SIG-M5 treated with dmso at 0.1 percent for 504 hours (cell line): ENCODE measurements around the gene RNF141.

Experiments
- DNase-seq: peaks from one replicate; lab custom pipeline; 2025; ENCODE audit not compliant: unreplicated experiment; lab: John Stamatoyannopoulos, UW

RNF141 gene

DNA sequence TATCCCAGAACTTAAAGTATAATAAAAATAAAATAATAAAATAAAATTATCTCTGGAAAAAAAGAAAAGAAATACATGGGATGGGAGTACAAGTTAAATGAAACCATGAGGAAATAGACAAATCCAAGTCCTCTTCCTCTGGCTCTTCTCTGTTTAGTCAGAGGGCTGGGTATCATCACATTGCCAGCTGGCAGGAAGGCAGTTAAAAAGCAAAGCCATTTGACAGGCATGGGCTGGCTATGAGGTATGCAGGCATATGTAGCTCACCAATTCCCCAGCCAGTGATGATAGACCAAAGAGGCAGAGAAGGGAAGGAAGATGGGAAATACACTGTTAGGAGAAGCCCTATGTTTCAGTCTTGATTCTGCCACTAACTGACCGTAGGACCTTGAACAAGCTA, 21.0 kb upstream of the RNF141 start:
- no peak for DNase-seq

DNA sequence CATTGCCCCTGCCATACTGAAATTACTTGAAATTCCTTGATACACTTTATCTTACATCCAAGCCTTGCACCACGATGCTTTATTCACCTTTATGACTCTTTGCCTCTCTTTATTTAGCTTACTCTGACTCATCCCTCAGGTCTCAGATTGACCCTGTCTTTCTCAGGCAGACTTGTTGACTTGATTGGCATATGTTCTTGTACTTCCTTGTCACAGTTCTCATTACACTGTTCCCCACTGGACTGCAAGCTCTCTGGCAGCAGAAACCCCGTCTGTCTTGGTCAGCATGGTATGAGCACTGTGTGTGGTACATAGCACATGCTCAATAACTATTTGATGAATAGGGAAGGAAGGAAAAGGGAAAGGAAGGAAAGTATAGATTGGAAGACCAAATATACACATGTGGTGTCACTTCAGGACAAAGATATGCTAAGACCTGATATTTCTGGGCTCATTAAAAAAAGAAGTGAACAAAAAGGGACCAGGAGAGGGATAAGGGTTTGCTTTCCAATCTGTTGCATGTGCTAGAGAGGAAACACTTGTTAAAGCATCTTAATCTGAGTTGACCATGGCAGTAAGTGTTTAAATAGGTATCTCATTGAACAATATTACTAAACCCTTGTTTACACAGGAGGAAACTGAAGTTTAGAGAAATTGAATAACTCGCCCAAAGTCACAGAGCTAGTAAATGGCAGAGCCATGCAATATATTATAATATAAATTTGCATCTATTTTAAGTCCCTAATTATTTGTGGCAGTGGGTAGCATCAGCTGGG, 20.2 kb upstream of the RNF141 start:
- no peak for DNase-seq

DNA sequence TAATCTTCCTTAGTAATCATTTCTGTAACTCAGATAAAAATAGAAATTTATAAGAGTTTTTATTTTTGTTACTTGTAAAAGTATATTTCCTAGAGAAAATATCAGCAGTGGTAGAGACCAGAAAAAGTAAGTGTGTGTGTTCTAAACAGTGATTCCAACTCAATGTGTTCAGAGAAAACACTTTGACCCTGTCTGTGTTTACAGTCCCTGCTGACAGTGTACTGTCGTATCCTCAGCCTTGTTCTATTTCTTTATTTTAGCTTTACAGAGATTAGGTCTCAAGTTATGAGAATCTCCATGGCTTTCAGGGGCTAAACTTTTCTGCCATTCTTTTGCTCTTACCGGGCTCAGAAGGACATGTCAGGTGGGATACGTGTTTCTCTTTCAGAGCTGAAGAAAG, 17.3 kb upstream of the RNF141 start:
- no peak for DNase-seq

DNA sequence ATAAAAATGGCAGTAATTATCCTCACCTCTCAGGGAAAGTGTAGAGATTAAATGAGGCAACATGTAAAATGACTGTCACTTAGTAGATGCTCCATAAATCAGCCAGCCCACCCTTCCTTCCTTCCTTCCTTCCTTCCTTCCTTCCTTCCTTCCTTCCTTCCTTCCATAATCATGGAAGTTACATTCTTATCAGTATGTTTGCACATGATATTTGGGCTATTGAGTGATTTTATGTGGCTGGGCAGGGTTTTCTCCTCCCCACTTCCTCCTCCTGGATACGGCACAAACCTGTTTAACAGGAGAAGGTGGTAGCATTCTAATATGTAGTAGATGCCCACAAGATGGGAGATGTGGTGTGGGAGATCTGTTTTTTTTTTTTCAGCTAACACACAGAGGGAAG, 15.6 kb upstream of the RNF141 start:
- no peak for DNase-seq

DNA sequence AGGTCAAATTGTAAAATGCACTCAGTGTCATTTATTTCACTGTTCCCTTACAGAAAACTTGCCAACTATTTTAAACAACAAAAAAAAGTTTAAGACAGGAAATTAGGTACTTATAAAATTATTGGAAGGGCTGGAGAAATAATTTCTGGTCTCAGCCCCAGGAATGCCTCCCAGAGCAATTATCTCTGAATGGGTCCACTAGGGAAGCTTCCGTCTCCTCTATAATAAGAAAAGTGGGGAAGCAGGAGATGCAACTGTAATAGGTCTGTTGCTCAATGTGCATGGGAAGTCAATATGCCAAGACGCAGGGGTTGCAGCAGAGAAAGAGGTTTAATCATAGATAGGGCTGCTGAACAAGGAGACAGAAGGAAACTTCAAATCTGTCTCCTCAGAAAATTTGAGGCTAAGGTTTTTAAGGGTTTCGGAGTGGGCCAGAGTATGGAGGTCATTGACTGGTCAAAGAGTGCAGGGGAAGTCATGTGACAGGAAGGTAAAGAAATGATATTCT, 10.9 kb upstream of the RNF141 start:
- no peak for DNase-seq

DNA sequence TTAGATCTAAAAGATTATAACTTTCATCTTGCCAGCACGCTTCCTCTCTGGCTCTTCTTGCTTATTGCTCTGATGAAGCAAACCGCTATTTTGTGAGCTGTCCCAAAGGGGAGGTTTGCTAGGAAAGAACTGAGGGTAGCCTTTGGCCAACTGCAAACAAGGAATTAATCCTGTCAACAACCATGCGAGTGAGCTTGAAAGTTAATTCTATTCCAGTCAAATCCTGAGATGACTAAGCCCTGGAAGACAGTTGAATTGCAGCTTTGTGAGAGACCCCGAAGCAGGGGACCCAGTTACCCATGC, 10.3 kb upstream of the RNF141 start:
- no peak for DNase-seq

DNA sequence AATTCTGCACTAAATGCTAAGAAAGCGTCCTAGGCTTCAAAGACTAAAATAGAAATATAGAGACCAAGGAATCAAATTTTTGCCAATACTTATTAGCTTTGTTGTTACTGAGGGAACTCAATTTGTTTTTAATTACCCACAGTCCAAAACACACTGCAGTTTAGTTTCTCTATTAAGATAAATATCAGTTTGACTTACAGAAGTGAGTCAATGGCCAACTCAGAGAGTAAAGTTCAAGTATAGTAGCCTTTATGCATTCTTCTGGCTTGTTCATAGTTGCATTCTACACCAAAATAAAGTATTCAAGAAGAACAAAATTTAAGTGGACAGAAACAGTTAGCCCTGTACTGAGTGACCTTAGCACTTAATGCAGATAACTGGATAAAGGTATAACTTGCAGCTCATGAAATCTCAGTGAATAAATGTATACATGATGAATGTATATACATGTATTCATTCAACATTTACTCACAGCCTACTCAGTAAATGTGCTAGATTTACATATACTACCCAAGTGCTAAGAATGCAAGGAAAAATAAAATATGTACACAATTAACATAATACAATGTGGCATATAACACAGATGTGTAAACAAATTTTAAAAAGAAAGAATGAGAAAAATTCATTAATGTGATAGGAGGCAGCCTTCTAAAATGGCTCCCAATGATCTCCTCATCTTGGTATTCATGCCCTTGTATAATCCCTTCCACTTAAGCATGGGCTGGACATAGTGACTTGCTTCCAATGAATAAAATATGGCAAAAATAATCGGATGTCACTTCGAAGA, 9.7 kb upstream of the RNF141 start:
- no peak for DNase-seq

DNA sequence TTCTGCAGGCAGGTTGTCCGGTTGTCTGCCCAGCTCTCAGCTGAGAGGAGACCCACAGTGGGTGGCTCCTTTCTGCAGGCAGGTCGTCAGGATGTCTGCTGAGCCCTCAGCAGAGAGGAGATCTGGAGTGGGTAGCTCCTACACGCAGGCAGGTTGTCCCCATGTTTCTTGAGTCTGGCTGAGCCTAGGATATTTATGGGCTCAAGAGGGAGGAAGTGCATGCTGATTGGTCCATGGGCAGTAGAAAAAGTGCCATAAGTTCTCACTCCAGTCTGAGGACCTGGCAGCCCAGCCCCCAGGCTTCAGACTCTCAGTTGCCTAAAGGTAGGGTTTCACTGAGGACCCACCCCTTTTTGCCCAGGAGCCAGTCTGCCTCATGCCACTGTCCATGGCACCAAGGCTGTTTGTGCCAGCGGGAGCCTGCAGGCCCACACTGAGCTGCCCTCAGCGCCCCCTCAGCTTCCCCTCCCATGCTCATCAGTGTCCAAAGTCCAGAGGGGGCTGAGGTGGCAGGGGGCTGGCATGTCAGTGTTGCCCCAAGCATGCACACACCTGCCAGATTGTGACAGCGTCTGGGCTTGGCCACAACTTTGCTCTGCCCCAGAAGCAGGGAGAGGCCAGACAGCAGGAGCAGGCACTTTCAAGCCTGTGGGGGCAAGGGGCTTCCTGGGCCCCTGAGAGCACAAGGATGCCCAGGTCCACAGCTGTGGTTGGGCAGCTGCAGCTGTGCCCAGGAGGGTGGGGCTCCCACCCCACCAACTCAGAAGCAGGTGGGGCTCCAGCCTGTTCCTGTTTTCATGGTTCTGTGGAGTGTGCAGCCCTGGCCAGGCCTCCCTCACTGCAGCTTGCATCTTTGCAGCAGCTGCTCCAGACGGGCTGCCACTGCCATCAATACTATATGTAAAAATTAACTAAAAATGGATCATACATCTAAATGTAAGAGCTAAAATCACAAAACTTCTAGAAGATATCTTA, 3.8 kb upstream of the RNF141 start:
- DNase-seq = peak; percentile 10

DNA sequence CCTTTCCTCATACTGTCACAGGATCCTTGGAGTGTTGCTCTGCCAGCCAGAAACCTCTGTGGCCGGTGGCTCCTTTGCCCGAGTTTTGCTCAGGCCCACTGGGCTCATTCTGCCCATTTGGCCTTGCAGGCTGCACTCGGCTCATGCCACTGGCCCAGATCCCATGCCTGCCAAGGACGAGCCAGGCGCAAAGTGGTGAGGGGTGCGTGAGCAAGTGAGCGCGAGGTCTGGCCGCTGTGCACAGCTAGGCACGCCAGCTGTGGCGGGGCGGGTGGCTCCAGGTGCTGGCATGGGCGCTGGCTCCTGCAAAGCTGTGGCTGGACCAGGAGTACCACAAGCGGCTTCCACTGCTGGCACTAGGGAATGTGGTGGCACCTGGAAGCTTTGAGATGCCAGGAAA, 2.8 kb upstream of the RNF141 start:
- no peak for DNase-seq

DNA sequence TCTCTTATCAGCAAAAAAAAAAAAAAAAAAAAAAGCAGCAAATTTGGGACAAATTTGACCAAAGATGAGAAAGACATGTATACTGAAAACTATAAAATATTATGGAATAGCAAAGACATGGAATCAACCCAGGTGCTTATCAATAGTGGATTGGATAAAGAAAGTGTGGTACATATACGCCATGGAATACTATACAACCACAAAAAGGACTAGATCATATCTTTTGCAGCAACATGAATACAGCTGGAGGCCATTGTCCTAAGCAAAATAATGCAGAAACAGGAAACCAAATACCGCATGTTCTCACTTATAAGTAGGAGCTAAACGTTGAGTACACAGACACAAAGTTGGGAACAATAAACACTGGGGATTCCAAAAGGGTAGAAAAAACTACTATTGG, 1.8 kb upstream of the RNF141 start:
- DNase-seq = no peak

DNA sequence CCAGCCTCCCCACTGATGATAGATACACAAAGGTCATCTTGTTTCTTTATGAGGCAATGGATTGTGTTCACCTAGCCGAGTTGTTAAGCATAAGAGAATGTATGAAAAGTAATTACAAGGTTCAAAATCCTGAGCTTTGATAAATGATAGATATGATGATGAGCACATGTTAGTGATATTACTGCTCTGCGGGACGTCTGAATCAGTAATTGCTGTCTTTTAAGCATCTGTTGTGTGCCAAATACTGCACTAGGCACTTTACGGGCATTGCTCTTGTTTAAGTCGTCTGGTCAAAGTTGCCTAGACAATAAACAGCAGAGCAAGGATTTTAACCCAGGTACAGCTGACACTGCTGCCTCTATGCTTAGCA, 559 bp upstream of the RNF141 start:
- DNase-seq = no peak

DNA sequence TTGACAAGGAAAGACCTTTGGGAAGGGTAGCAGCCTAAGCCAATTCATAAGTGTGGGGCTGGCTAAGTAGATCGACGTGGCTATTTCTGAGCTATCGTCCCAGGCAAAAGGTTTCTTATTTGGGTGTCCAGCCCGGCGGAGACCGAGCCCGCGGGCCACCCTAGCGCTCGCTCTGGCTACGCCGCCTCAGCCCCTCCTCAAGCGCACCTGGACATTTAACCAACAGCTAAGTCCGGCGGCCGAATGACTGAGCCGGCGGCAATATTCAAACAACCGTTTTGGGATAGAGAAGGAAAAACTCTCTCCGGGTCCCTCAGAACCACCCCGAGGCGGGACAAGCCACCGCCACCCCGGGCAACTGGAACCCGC, 457 bp downstream of the RNF141 start:
- DNase-seq = no peak

DNA sequence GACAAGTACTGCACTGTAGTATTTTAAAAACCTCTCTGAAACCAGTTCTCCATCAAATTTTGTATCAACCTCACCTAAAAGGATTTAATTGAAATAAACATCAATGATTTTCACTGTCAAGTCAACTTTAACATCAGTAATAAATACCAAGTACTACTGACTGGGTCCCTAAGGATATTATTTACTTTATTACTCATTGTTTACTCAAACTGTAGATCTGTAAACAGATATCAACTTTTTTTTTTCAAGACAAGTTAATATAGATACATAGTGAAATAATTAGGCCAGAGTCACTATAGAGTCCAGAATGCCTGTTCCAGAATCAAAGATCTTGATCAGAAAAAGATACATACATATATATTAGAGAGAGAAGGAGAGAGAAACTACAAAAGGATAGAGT, 1.6 kb downstream of the RNF141 start:
- DNase-seq = no peak

DNA sequence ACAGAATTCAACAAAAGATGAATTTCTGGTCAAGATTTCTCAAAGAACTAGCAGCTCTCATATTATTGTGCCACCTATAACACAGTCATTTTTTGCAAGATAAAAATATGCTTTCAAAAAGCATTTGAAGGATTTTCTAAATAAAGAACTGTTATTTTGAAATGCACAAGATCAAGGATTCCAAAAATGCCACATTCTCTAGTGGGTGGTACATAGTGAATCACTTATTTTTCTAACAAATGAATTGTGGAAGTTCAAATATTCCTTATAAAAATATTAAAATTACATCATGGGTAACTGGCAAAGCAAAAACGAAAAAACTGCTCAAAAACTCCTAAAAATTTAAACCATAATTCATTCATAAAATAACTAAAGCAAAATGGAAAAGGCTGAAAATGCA, 2.1 kb downstream of the RNF141 start:
- no peak for DNase-seq

DNA sequence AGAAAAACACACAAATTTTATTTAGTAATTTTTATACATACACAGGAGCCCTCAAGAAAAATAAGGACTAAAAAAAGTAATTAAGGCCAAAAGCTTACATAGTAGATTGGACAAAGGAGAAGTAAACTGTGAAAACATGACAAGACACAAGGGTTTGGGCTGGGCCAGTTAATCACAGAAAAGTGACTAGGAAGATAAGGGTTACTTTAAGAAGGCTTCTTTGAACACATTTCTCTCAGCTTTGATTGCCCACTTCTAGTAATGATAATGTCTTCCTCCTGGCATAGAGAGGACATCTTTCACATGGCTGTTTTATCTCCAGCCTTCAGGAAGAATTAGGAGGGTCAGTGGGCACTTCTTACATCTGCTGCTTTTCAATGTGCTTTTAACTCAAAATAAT, 3.4 kb downstream of the RNF141 start:
- DNase-seq = no peak

DNA sequence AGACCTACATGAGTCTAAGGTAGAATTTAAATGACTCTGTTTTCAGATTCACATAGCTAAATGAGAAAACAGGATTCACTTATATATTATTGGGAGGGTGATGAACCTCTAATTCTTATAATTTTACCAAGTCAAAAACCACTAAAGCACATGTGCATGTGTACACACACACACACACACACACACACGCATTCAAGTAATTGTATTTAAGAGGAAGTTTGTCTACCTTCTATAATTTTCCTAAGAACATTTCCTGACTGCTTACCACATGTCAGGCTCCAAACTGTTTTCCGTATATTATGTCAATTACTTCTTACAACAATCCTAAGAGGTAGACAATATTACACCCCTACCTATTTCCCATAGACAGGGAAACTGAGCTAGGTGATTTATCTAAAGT, 6.7 kb downstream of the RNF141 start:
- DNase-seq = no peak

DNA sequence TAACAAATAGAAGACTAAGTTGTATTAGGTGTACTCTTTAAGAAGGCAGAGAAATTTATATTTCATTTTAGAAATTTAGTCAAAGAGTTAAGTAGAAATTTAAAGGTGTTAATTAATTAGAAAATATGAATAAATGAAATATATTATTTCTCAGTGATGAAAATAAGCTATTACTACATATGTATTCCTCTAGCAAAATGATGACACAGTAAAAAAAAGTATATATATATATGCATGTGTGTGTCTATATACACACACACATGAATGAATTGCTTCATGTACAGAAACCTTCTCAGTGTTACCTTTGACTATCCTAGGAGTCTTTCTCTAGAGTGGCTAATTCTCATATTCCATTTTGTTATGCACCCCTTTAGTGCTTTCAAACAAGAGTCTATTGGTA, 7.7 kb downstream of the RNF141 start:
- no peak for DNase-seq

DNA sequence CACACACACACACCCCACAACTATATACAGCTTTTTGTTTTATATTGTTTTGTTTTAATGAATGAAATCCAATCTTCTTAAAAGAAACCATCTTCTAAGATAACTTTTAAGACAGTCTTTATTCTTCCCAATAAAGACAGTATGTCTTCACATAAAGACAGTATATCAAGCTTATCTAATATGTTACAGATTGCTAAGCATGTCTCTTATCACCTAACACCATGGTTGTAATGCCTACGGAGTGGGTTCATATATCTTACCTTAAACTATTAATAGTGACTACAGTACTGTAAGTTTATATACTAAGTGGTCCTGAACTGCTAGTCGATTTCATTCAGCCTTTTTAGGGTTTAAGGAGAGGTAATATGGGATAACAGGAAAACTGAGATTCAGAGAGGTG, 8.5 kb downstream of the RNF141 start:
- no peak for DNase-seq

DNA sequence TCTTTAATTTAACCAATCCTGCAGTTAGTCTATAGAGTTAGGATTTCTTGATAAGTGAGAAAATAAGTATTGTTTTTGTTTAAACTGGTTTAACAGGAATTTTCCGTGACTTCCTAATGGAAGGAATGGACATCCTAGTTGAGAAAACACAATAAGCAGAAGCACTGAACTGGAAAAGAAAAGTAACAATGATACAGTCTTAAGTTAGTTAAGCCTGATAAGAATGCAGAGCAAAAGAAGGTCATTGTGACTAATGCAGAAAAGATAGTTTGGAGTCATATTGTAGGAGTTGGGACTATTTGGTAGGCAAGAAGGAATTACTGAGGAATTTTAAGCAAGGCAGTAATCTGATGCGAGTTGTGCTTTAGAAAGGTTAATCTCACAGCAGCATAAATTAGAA, 11.7 kb downstream of the RNF141 start:
- no peak for DNase-seq

DNA sequence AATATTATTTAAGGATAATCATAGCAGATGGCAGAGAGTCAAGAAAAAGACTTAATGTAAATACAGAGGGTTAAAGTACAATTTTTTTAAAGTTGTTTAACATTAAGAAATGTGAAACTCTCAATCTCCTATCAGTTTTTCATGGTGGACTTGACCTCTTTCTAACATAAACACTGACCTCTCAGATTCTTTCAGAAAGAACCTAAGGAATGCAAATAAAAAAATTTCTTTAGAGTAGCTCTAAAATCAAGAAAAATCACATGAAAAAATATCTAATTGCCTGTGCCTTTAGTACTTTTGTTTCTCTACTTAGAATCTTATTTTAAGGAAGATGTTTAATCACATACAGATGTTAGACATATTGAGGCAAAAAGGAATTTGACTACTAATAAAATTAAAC, 12.9 kb downstream of the RNF141 start:
- DNase-seq = no peak
